NCI-H2171 treated with DMSO at 0.1 percent for 48 hours (cell line): ENCODE results near the gene SMARCC2.
A peak's percentile ranks its signal among the peaks of the same experiment; 100 is the strongest.
"Not testable (repeated sequence)": the region's sequence is repeated elsewhere in the genome, so short reads cannot be mapped to it uniquely, and the experiment has no call there.

ENCODE experiments used
- DNase-seq: peaks from one replicate; lab custom pipeline; 2025; lab: John Stamatoyannopoulos, UW

Gene SMARCC2

DNA sequence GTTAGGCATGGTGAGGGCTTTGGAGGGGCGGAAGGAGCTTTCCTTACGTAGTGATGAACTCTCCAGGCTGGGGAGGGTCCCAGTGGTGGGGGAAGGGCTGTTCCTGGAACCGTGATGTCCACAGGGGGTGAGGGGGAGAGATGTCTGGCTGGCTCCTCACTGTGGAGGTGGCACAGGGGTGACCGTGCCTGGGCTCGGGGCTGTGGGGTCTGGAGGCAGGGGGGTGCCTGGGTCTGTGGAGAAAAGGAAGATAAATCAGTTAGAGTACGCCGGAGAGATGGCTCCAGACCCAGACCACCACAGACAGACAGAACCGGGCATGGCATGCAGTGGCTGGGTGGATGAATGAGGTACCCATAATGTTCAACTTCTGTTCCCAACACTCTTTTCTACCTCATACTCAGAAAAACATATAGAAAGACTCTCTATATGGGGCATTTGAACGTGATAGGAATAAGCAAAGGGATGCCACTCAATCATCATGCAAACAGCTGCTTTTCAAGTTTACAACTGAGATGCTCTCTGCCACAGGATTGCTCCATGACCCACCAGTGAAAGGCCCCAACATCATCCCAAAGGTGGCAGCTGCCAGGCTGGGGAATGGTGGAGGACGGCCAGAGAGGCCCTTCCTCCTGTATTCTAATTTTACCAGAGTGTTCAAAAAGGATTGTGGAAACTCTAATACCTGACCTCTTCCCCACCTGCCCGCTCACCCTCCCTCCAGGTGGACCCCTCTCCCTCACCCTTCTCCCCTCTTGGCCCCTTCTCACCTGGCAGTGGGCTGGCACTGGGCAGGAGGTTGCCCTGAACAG lies 25.5 kb downstream of the SMARCC2 start:
- no peak for DNase-seq

- DNase-seq = no peak
These were observed 26.6 kb downstream of the SMARCC2 start for GRCh38 chr12:56162468-56163290.

- DNase-seq = no peak
These were observed 27.5 kb downstream of the SMARCC2 start for GRCh38 chr12:56161690-56162351.

- no peak for DNase-seq
These were observed 28.2 kb downstream of the SMARCC2 start for GRCh38 chr12:56160894-56161689.

DNA sequence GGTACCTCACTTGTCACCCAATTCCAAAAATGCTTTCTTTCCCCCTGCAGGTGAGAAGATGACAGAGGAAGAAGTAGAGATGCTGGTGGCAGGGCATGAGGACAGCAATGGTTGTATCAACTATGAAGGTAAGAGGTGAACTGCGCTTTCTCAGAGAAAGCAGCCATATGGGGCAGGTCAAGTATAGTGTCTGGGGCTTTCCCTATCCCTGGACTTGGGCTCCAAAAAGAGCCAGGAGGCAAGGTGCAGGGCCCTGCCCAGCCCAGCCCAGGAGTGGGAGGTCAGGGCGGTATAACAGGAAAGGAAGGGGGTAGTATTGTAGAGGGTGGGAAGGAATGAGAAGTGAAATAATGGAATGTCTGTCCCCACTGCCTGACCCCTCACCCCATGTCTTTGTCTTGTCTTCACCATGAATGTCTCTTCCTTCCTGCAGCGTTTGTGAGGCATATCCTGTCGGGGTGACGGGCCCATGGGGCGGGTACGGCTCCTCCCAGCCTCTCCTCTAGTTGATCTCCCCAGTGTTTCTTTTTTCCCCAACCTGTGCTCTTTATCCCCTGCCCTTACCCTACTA lies 29.0 kb downstream of the SMARCC2 start:
- DNase-seq = no peak

DNA sequence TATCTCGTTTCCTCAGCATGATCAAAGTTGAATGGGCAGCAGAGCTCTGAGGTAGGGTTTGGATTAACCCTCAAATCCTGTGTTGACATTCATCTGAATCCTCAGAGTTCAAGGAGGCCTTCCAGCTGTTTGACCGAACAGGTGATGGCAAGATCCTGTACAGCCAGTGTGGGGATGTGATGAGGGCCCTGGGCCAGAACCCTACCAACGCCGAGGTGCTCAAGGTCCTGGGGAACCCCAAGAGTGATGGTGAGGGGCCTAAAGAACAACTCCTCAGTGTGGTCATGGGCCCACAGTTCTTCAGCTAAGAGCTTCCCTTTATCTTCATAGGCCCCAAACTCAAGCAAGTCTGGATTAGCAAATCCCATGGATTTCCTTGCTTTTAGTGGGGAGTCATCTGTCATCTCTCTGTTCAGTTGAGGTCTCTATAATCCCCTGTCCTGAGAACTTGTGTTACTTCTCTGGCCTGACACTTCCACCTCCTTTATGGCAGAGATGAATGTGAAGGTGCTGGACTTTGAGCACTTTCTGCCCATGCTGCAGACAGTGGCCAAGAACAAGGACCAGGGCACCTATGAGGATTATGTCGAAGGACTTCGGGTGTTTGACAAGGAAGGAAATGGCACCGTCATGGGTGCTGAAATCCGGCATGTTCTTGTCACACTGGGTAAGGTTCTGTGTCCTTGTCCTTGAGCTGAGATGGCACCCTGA lies 29.6 kb downstream of the SMARCC2 start:
- DNase-seq = no peak

DNA sequence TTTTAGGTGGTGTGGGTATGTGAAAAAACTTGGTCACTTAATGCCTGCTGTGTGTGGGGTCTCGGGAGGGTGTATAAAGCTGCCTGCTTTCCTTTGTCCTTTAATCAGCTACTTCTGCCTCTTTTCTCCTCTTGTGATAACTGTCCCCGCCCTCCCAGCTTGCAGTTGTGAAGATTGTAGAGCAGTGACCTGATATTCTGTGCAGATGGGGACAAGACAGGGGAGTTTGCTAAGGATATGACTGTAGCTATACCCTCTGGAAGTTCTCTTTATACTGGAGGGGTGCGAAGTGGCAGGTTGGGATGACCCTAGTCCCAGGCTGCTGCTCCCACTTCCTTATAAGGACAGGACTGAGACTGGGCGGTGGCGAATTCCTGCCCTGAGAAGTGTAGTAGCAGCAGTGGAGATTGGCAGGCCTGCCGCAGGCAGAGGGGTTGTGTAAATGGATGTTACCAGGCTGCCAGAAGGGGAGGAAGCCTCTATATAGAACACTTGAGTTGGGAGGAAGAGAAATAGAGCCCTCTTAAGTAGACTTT lies 30.3 kb downstream of the SMARCC2 start:
- DNase-seq = peak; percentile 62

DNA sequence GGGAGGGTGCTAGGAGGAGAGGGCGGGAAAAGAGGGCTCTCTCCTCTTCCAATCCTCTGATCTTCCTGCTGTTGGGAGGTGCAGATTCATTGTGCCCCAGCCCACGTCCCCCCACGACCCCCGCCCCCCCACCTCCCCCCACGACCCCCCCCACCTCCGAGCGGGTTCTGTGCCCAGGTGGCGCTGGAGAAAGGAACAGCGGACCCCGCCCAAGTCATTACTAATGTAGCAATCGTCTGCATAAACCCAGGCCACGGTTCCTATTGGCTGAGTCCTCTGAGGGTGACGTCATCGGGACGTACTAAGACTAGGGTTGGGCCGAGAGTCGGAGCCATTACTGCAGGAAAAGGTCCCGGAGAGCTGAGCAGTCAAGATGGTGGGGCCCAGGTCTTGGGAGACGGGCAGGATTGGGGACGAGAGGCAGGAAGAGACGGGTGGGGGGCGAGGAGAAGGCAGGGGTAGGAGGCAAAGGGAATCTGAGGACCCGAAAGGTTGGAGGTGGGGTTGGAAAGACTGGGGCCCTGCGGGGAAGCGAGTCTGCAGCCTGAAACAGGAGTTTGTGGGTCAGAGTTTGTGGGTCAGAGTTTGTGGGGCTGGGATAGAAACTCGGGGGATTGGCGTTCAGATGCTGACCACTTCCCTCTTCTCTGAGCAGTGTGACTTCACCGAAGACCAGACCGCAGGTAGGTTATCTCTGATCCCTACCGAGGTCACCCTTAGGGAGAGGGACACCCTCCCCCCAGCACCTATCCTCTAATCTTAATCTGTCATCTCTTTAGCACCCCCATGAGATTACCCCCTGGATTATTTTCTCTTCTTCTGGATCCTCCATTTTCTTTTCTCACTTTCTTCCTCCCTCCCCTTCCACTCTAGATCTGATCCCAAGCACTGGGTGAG lies 31.0 kb downstream of the SMARCC2 start, which contains the start of gene MYL6:
Gene MYL6, plus strand, starts transcription at position 331 of the 897 bp plus-strand sequence. Its CDS starts 43 bp downstream, at position 374.
- DNase-seq = peak; percentile 99

DNA sequence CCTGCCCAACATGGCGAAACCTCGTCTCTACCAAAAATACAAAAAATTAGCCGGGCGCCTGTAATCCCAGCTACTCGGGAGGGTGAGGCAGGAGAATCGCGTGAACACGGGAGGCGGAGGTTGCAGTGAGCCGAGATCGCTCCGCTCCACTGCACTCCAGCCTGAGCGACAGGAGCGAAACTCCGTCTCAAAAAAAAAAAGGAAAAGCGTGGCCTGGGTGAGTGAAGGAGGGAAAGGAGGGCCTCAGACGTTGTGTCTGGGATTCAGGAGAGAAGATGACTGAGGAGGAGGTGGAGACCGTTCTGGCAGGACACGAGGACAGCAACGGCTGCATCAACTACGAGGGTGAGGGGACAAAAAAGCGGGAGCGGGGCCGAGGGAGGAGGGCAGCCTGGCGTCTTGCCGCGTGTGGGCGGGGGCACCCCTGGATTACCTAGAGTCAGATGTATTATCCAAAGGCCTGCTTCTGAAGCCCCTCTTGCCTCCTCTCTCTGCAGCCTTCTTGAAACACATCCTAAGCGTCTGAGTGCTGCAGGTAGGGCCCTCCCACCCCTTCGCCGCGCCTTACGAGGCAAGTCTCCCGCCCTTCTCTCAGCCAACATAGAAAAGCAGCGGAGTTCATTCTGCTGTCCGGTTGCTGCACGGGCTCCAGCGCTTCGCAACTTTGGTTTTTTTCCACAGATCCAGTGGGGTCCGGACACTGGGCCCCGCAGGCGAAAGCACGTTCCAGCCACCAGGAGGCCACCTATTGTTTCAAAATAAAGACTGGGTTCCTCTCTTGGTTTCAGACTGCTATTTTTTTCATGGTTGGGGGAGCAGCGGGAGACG lies 31.9 kb downstream of the SMARCC2 start:
- DNase-seq = peak; percentile 96

DNA sequence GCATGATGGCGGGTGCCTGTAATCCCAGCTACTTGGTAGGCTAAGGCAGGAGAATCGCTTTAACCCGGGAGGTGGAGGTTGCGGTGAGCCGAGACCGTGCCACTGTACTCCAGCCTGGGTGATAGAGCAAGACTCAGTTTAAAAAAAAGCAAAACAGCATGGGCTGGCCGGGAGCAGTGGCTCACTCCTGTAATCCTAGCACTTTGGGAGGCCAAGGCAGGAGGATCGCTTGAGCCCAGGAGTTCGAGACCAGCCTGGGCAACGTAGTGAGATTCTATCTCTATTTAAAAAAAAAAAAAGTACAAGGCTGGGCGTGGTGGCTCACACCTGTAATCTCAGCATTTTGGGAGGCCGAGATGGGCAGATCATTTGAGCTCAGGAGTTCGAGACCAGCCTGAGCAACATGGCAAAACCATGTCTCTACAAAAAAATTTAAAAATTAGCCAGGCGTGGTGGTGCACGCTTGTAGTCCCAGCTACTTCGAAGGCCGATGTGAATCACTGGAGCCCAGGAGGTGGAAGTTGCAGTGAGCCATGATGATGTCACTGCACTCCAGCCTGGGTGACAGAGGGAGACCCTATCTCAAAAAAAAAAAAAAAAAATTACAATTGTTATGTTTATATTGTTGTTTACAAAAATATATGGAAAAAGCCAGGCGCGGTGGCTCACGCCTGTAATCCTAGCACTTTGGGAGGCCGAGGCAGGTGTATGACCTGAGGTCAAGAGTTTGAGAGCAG lies 32.7 kb downstream of the SMARCC2 start:
- not testable (repeated sequence) for DNase-seq

GRCh38 chr12:56155256-56155845 lies 33.9 kb downstream of the SMARCC2 start:
- DNase-seq = no peak

GRCh38 chr12:56154818-56155217 lies 34.5 kb downstream of the SMARCC2 start:
- DNase-seq = no peak

DNA sequence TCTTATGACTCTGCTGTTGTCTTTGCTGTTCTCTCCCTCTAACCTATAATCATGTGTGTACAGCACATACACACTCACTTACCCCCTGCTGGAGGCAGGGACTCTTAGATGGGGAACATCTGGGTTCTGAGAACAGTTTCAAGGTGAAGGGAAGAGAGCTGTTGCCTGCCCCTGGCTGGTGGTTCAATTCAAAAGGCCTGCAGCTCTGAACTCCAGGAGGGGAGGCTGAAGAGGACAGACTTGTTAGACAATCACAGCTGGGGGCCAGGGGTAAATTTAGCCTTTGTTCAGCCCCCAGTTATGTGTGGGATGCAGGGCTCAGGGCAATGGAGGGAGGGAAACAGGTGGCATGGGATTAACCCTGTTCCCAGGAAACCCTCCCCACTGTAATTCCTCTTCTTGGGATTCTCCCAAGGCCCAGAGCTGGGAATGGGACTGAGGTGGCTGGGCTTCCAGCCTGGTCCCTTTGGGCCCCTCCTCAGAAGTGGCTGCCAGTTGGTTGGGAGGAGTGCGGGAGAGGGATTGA lies 35.0 kb downstream of the SMARCC2 start:
- peak; percentile 13 for DNase-seq

- no peak for DNase-seq
These were observed 35.6 kb downstream of the SMARCC2 start for GRCh38 chr12:56153678-56154065.

- no peak for DNase-seq
These were observed 36.3 kb downstream of the SMARCC2 start for GRCh38 chr12:56152756-56153677.
